OCI-LY1 (cell line): ENCODE data around the gene DNAJC6.

ENCODE experiments used
- H2AFZ ChIP-seq: fragments of 200-600 bp; sonication (generic), shearing (Covaris generic); 2 replicates; pipeline ENCODE4 v1.6.0; 2014; ENCODE audit warnings: antibody characterized with exemption, mild to moderate bottlenecking, low read length
- H3F3A ChIP-seq: fragments of 200-600 bp; sonication (generic), shearing (Covaris generic); 2 replicates; pipeline ENCODE4 v1.6.0; 2014; ENCODE audit warnings: mild to moderate bottlenecking, antibody characterized with exemption, low read length, moderate library complexity; ENCODE audit not compliant: insufficient read depth
- H3K27ac ChIP-seq: fragments of 200-600 bp; sonication (generic); 2 replicates; pipeline ENCODE4 v1.5.1; 2014; ENCODE audit warnings: low read length, mixed run types, mild to moderate bottlenecking, low read depth; ENCODE audit not compliant: poor library complexity, severe bottlenecking
- H3K27me3 ChIP-seq: fragments of 200-600 bp; sonication (generic); 2 replicates; pipeline ENCODE4 v1.6.0; 2014; ENCODE audit warnings: antibody characterized with exemption, mild to moderate bottlenecking, low read length, moderate library complexity; ENCODE audit not compliant: insufficient read depth
- H3K36me3 ChIP-seq: fragments of 200-600 bp; sonication (generic); 2 replicates; pipeline ENCODE4 v1.6.1; 2014; ENCODE audit warnings: mild to moderate bottlenecking, antibody characterized with exemption, low read length, moderate library complexity, mixed read lengths; ENCODE audit not compliant: insufficient read depth
- H3K4me1 ChIP-seq: fragments of 200-600 bp; sonication (generic); 2 replicates; pipeline ENCODE4 v1.5.1; 2014; ENCODE audit warnings: mild to moderate bottlenecking, low read length, moderate library complexity; ENCODE audit not compliant: insufficient read depth, severe bottlenecking
- H3K4me2 ChIP-seq: fragments of 200-600 bp; sonication (generic), shearing (Covaris generic); 2 replicates; pipeline ENCODE4 v1.6.1; 2014; ENCODE audit warnings: low read length
- H3K4me3 ChIP-seq: fragments of 200-600 bp; sonication (generic); 2 replicates; pipeline ENCODE4 v1.5.1; 2014; ENCODE audit warnings: low read length, low read depth, mild to moderate bottlenecking, mixed read lengths; ENCODE audit not compliant: poor library complexity, severe bottlenecking
- H3K79me2 ChIP-seq: fragments of 200-600 bp; shearing (Covaris generic); 2 replicates; pipeline ENCODE4 v1.6.1; 2016; ENCODE audit warnings: mixed run types, low read length, mixed read lengths; ENCODE audit not compliant: insufficient read depth
- H3K9ac ChIP-seq: fragments of 200-600 bp; sonication (generic), shearing (Covaris generic); 2 replicates; pipeline ENCODE4 v1.6.1; 2014; ENCODE audit warnings: mild to moderate bottlenecking, low read length, mixed read lengths
- H3K9me2 ChIP-seq: fragments of 200-600 bp; sonication (generic), shearing (Covaris generic); 2 replicates; pipeline ENCODE4 v1.6.1; 2014; ENCODE audit warnings: low read depth, mild to moderate bottlenecking, low read length, mixed read lengths
- H3K9me3 ChIP-seq: fragments of 200-600 bp; shearing (Covaris generic); 2 replicates; pipeline ENCODE4 v1.6.1; 2014; ENCODE audit warnings: low read length, mixed read lengths
- H4K20me1 ChIP-seq: fragments of 200-600 bp; sonication (generic), shearing (Covaris generic); 2 replicates; pipeline ENCODE4 v1.6.0; 2016; ENCODE audit warnings: mild to moderate bottlenecking, low read length; ENCODE audit not compliant: insufficient read depth
- EZH2 ChIP-seq: fragments of 200-600 bp; sonication (generic), shearing (Covaris generic); IDR thresholded peaks from 2 replicates; pipeline ENCODE4 v1.8.0; 2017; ENCODE audit warnings: borderline replicate concordance, mixed run types, mild to moderate bottlenecking, antibody characterized with exemption, low read length, moderate library complexity, mixed read lengths
- TF ChIP-seq, protein P1 (sequence below): fragments of 200-600 bp; sonication (generic), shearing (Covaris generic); IDR thresholded peaks from 2 replicates; pipeline ENCODE4 v1.5.1; 2017; ENCODE audit warnings: mild to moderate bottlenecking, antibody characterized with exemption, low read length, moderate library complexity, mixed read lengths

The DNAJC6 gene

DNA sequence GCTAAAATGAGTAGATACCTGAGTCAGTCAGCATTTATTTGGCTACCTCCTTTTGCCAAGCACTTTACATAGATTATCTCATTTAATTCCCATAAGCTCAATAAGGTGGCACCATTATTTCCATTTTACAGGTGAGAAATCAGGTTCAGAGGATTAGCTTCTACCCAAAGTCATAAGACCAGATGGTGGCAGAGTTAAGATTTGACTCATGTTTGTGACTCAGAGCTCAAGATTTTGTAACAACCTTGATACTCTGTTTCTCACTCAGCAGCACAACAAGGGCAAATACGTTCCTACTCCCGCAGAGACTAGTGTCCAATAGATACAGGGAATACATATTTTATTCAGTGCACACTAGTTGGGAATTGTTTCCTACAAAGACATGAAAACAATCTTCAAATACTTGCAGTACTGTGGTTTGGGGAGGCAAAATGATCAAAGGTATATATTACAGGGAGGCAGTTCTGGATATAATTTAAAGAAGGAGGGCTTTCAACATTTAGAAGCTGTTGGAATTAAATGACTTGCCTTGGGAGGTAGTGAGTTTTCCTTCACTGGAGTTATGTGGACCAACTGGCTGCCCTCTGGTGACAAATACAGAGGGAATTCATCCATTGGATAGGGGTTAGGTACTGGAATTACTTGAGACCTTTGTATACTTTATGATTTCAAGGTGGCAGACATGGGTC, 114.7 kb downstream of the DNAJC6 start:
- Histone ChIP-seq H3K36me3 (peaks cover 30% of the 10 kb centered on the region), H3K9me3 (no peaks in the 10 kb centered on the region), H3K9ac (no peak overlapping the region), H4K20me1 (no peaks in the 10 kb centered on the region), H3K4me2 (no peak overlapping the region), H3K4me3 (no peak overlapping the region), H3K27ac (no peak overlapping the region), H3F3A (no peaks in the 10 kb centered on the region), H2AFZ (no peak overlapping the region), H3K27me3 (no peaks in the 10 kb centered on the region), H3K79me2 (0 out of 2 replicates have a peak, but pooled peaks cover 9% of the 10 kb centered on the region), H3K9me2 (no peaks in the 10 kb centered on the region), H3K4me1 (peaks cover 35% of the 10 kb centered on the region)
- TF ChIP-seq, protein P1, sequence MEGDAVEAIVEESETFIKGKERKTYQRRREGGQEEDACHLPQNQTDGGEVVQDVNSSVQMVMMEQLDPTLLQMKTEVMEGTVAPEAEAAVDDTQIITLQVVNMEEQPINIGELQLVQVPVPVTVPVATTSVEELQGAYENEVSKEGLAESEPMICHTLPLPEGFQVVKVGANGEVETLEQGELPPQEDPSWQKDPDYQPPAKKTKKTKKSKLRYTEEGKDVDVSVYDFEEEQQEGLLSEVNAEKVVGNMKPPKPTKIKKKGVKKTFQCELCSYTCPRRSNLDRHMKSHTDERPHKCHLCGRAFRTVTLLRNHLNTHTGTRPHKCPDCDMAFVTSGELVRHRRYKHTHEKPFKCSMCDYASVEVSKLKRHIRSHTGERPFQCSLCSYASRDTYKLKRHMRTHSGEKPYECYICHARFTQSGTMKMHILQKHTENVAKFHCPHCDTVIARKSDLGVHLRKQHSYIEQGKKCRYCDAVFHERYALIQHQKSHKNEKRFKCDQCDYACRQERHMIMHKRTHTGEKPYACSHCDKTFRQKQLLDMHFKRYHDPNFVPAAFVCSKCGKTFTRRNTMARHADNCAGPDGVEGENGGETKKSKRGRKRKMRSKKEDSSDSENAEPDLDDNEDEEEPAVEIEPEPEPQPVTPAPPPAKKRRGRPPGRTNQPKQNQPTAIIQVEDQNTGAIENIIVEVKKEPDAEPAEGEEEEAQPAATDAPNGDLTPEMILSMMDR = no peak
- no peak for TF ChIP-seq EZH2

DNA sequence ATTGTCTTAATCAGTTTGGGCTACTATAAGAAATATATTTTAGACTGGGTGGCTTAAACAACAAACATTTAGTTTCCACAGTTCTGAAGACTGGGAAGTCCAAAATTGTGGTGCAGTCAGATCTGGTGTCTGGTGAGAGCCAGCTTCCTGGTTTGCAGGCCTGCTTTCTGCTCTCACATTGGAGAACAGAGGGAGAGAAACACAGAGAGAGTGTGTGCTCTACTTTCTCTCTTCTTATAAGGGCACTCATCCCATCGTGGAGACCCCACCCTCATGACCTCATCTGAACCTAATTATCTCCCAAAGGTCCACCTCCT, 115.2 kb downstream of the DNAJC6 start:
- Histone ChIP-seq H3K9ac (no peak overlapping the region), H3K27ac (no peak overlapping the region), H3K79me2 (0 out of 2 replicates have a peak, but pooled peaks cover 9% of the 10 kb centered on the region), H3K9me3 (no peaks in the 10 kb centered on the region), H3K36me3 (peaks cover 32% of the 10 kb centered on the region), H3K4me3 (no peak overlapping the region), H3K27me3 (no peaks in the 10 kb centered on the region), H2AFZ (no peak overlapping the region), H4K20me1 (no peaks in the 10 kb centered on the region), H3K4me1 (peaks cover 30% of the 10 kb centered on the region), H3K4me2 (no peak overlapping the region), H3K9me2 (no peaks in the 10 kb centered on the region), H3F3A (no peaks in the 10 kb centered on the region)
- no peak for TF ChIP-seq EZH2
- TF ChIP-seq, protein P1 = no peak

DNA sequence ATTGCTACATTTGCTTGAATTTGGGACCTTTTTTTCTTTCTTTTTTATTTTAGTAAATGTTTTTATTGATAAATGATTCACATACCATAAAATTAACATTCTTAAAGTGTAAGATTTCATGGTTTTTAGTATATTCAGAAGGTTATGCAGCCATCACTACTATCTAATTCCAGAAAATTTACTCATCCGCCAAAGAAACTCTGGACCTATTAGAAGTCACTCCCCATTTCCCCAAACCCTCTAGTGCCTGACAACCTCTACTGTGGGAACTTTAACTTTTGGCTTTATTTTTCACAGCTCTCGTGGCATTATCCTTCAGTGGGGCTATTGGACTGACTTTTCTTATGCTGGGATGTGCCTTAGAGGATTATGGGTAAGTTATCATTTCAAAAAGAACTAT, 115.7 kb downstream of the DNAJC6 start:
- H3K4me3 ChIP-seq = no peak overlapping the region
- H3F3A ChIP-seq = no peaks in the 10 kb centered on the region
- no peaks in the 10 kb centered on the region for H4K20me1 ChIP-seq
- no peak overlapping the region for H3K27ac ChIP-seq
- TF ChIP-seq, protein P1 = no peak
- no peak for TF ChIP-seq EZH2
- peaks cover 35% of the 10 kb centered on the region for H3K36me3 ChIP-seq
- H2AFZ ChIP-seq = no peak overlapping the region
- no peaks in the 10 kb centered on the region for H3K27me3 ChIP-seq
- 0 out of 2 replicates have a peak, but pooled peaks cover 9% of the 10 kb centered on the region for H3K79me2 ChIP-seq
- no peaks in the 10 kb centered on the region for H3K9me3 ChIP-seq
- peaks cover 27% of the 10 kb centered on the region for H3K4me1 ChIP-seq
- H3K9me2 ChIP-seq = no peaks in the 10 kb centered on the region
- H3K9ac ChIP-seq = no peak overlapping the region
- H3K4me2 ChIP-seq = no peak overlapping the region
